ENCODE results near the gene NBEAL1. TPM values are rescaled to one million over a fixed set of nuclear protein-coding genes. Genes with fewer than 3 reads are reported as not detected.
"Not testable (repeated sequence)": the region's sequence is repeated elsewhere in the genome, so short reads cannot be mapped to it uniquely, and the experiment has no call there.

Gene NBEAL1
- total RNA-seq, 6 experiments from 2014 or later: 17.7 to 29.2 (median 23.8) TPM

GRCh38 chr2:203195331-203196036, 180.8 kb downstream of the NBEAL1 start:
- peaks cover 6% of the 10 kb centered on the region for H3K36me3 Mint-ChIP-seq (ENCODE audit: low read depth)
- 0 out of 2 replicates have a peak, but pooled peaks cover 5% of the 10 kb centered on the region for H3K4me1 Mint-ChIP-seq (ENCODE audit: low read depth)
- peak overlapping the region; percentile 34 for H3K27ac Mint-ChIP-seq
- no peak overlapping the region for H3K4me3 Mint-ChIP-seq
- TF ChIP-seq CTCF (IDR thresholded peaks at IDR 0.05): no peak
- no peaks in the 10 kb centered on the region for H3K9me3 Mint-ChIP-seq
- no peaks in the 10 kb centered on the region; the same call in 1 of the 2 replicates for H3K27me3 Mint-ChIP-seq (ENCODE audit: insufficient read depth)
- DNase-seq: peak; percentile 52

- no peak overlapping the region for H3K4me3 Mint-ChIP-seq
- peaks cover 4% of the 10 kb centered on the region for H3K36me3 Mint-ChIP-seq (ENCODE audit: low read depth)
- no peak for TF ChIP-seq CTCF (IDR thresholded peaks at IDR 0.05)
- no peaks in the 10 kb centered on the region for H3K4me1 Mint-ChIP-seq (ENCODE audit: low read depth)
- DNase-seq: no peak
- no peaks in the 10 kb centered on the region for H3K9me3 Mint-ChIP-seq
- H3K27ac Mint-ChIP-seq: no peak overlapping the region
- H3K27me3 Mint-ChIP-seq (ENCODE audit: insufficient read depth): no peaks in the 10 kb centered on the region; the same call in 1 of the 2 replicates
Measured at GRCh38 chr2:203200866-203201265, 186.2 kb downstream of the NBEAL1 start.

- Mint-ChIP-seq H3K4me3 (no peak overlapping the region), H3K27me3 (ENCODE audit: insufficient read depth) (no peaks in the 10 kb centered on the region; the same call in 1 of the 2 replicates), H3K36me3 (ENCODE audit: low read depth) (peaks cover 7% of the 10 kb centered on the region), H3K9me3 (no peaks in the 10 kb centered on the region), H3K27ac (no peak overlapping the region), H3K4me1 (ENCODE audit: low read depth) (no peaks in the 10 kb centered on the region)
- peak; percentile 20 for DNase-seq
- no peak for TF ChIP-seq CTCF (IDR thresholded peaks at IDR 0.05)
Measured at GRCh38 chr2:203201426-203201825, 186.8 kb downstream of the NBEAL1 start.

- H3K27ac Mint-ChIP-seq: no peak overlapping the region
- no peak for DNase-seq
Measured at GRCh38 chr2:203209538-203209937, 194.9 kb downstream of the NBEAL1 start.

GRCh38 chr2:203225423-203226039, 210.9 kb downstream of the NBEAL1 start:
- peak; percentile 84 for TF ChIP-seq CTCF (IDR thresholded peaks at IDR 0.05)
- no peaks in the 10 kb centered on the region for H3K4me1 Mint-ChIP-seq (ENCODE audit: low read depth)
- no peaks in the 10 kb centered on the region for H3K9me3 Mint-ChIP-seq
- peaks cover 6% of the 10 kb centered on the region; the same call in 1 of the 2 replicates for H3K36me3 Mint-ChIP-seq (ENCODE audit: low read depth)
- H3K4me3 Mint-ChIP-seq: no peak overlapping the region
- peak; percentile 5 for DNase-seq
- no peaks in the 10 kb centered on the region for H3K27me3 Mint-ChIP-seq (ENCODE audit: insufficient read depth)
- H3K27ac Mint-ChIP-seq: no peak overlapping the region

More at GRCh38 chr2:203209538-203209937, 194.9 kb downstream of the NBEAL1 start:
- H3K4me3 Mint-ChIP-seq: no peak overlapping the region
- H3K27me3 Mint-ChIP-seq (ENCODE audit: insufficient read depth): no peaks in the 10 kb centered on the region
- H3K36me3 Mint-ChIP-seq (ENCODE audit: low read depth): peaks cover 12% of the 10 kb centered on the region
- no peaks in the 10 kb centered on the region for H3K9me3 Mint-ChIP-seq
- no peaks in the 10 kb centered on the region for H3K4me1 Mint-ChIP-seq (ENCODE audit: low read depth)
- no peak for TF ChIP-seq CTCF (IDR thresholded peaks at IDR 0.05)

- not testable (repeated sequence) for H3K27me3 Mint-ChIP-seq (ENCODE audit: insufficient read depth); DNase-seq; H3K4me1 Mint-ChIP-seq (ENCODE audit: low read depth); H3K4me3 Mint-ChIP-seq; H3K36me3 Mint-ChIP-seq (ENCODE audit: low read depth); H3K27ac Mint-ChIP-seq; H3K9me3 Mint-ChIP-seq
Measured at GRCh38 chr2:203229674-203230073, 215.0 kb downstream of the NBEAL1 start.
